Neural cell (in vitro differentiated cells): ENCODE data around the gene GAN. TPM values are rescaled to one million over a fixed set of nuclear protein-coding genes. Genes with fewer than 3 reads are reported as not detected.
"Not testable (repeated sequence)": the region's sequence is repeated elsewhere in the genome, so short reads cannot be mapped to it uniquely, and the experiment has no call there.

ENCODE experiments used
- H2AFZ ChIP-seq: fragments of 200-600, 300-800 bp; sonication (generic), shearing (Covaris generic); 2 replicates; pipeline ENCODE4 v1.6.0; 2014; ENCODE audit warnings: low read depth, mild to moderate bottlenecking, antibody characterized with exemption, low read length, moderate library complexity
- H3F3A ChIP-seq: fragments of 200-600 bp; shearing (Covaris generic); 2 replicates; pipeline ENCODE4 v1.6.1; 2016; ENCODE audit warnings: mild to moderate bottlenecking, moderate library complexity, mixed read lengths, antibody characterized with exemption, low read length; ENCODE audit not compliant: insufficient read depth, poor library complexity, severe bottlenecking
- H3K27ac ChIP-seq: fragments of 200-600, 300-800 bp; sonication (generic), shearing (Covaris generic); 2 replicates; pipeline ENCODE4 v1.5.1; 2014; ENCODE audit warnings: mild to moderate bottlenecking, low read length, moderate library complexity
- H3K27me3 ChIP-seq: fragments of 300-800, 200-600 bp; sonication (generic), shearing (Covaris generic); 2 replicates; pipeline ENCODE4 v1.6.0; 2014; ENCODE audit warnings: mild to moderate bottlenecking, low read depth, low read length, moderate library complexity; ENCODE audit not compliant: insufficient read depth
- H3K36me3 ChIP-seq: fragments of 300-800, 200-600 bp; sonication (generic), shearing (Covaris generic); 2 replicates; pipeline ENCODE4 v1.5.1; 2014; ENCODE audit warnings: mild to moderate bottlenecking, antibody characterized with exemption, low read length, moderate library complexity; ENCODE audit not compliant: insufficient read depth
- H3K4me2 ChIP-seq: fragments of 300-800, 200-600 bp; sonication (generic), shearing (Covaris generic); 2 replicates; pipeline ENCODE4 v1.6.0; 2014; ENCODE audit warnings: mild to moderate bottlenecking, low read length
- H3K4me3 ChIP-seq: fragments of 300-800, 200-600 bp; sonication (generic), shearing (Covaris generic); 2 replicates; pipeline ENCODE4 v1.5.1; 2014; ENCODE audit warnings: mild to moderate bottlenecking, low read length, moderate library complexity
- H3K79me2 ChIP-seq: fragments of 200-600 bp; shearing (Covaris generic); replicated peaks from 2 replicates; pipeline ENCODE4 v1.6.0; 2014; ENCODE audit warnings: mild to moderate bottlenecking, low read length, moderate library complexity; ENCODE audit not compliant: insufficient read depth
- H3K9ac ChIP-seq: fragments of 300-800, 200-600 bp; sonication (generic), shearing (Covaris generic); 2 replicates; pipeline ENCODE4 v1.6.1; 2016; ENCODE audit warnings: mild to moderate bottlenecking, low read length, mixed read lengths
- H3K9me2 ChIP-seq: fragments of 200-600 bp; shearing (Covaris generic); 2 replicates; pipeline ENCODE4 v1.6.1; 2016; ENCODE audit warnings: mild to moderate bottlenecking, low read length, mixed read lengths; ENCODE audit not compliant: insufficient read depth
- H3K9me3 ChIP-seq: fragments of 200-600, 300-800 bp; sonication (generic), shearing (Covaris generic); 2 replicates; pipeline ENCODE4 v1.6.1; 2016; ENCODE audit warnings: mild to moderate bottlenecking, mixed run types, low read length, moderate library complexity, mixed read lengths
- H4K20me1 ChIP-seq: fragments of 200-600 bp; shearing (Covaris generic); 2 replicates; pipeline ENCODE4 v1.6.1; 2016; ENCODE audit warnings: mild to moderate bottlenecking, mixed run types; ENCODE audit not compliant: insufficient read depth
- EP300 ChIP-seq: fragments of 450-650 bp; conservative IDR thresholded peaks from 2 replicates; pipeline ENCODE4 v1.6.1; 2014; ENCODE audit warnings: antibody characterized with exemption, mild to moderate bottlenecking, moderate library complexity; ENCODE audit not compliant: poor library complexity, severe bottlenecking
- EZH2 ChIP-seq: fragments of 200-600, 300-800 bp; shearing (Covaris generic), sonication (generic); IDR thresholded peaks from 2 replicates; pipeline ENCODE4 v1.6.1; 2014; ENCODE audit warnings: antibody characterized with exemption, low read length, borderline replicate concordance, mild to moderate bottlenecking; ENCODE audit not compliant: insufficient read depth, poor library complexity, severe bottlenecking
- MXI1 ChIP-seq: fragments of 450-650 bp; conservative IDR thresholded peaks from 2 replicates; pipeline ENCODE4 v1.6.1; 2014; ENCODE audit warnings: antibody characterized with exemption, mild to moderate bottlenecking; ENCODE audit not compliant: poor library complexity, severe bottlenecking
- POLR2AphosphoS5 ChIP-seq: IDR thresholded peaks from 2 replicates; pipeline ENCODE4 v1.6.1; 2012
- RAD21 ChIP-seq: fragments of 450-650 bp; conservative IDR thresholded peaks from 2 replicates; pipeline ENCODE4 v1.6.1; 2014; ENCODE audit warnings: antibody characterized with exemption, mild to moderate bottlenecking, moderate library complexity
- SMC3 ChIP-seq: fragments of 450-650 bp; conservative IDR thresholded peaks from 2 replicates; pipeline ENCODE4 v1.6.1; 2014; ENCODE audit warnings: antibody characterized with exemption, mild to moderate bottlenecking, moderate library complexity; ENCODE audit not compliant: poor library complexity
- TAF1 ChIP-seq: IDR thresholded peaks from 2 replicates; pipeline ENCODE4 v1.6.1; 2012; ENCODE audit warnings: low read depth
- polyA plus RNA-seq: library from polyadenylated mRNA; depleted of rRNA; stranded (reverse); fragments of >200 nt; gene quantifications from 2 replicates; pipeline ENCODE4 v1.2.3, GENCODE V29; 2014
- TF ChIP-seq, protein P1 (sequence below): fragments of 450-650 bp; IDR thresholded peaks from 2 replicates; pipeline ENCODE4 v1.5.1; 2014; ENCODE audit warnings: antibody characterized with exemption, mild to moderate bottlenecking, moderate library complexity; ENCODE audit not compliant: poor library complexity, severe bottlenecking
- TF ChIP-seq, protein P2 (sequence below): IDR thresholded peaks from 2 replicates; pipeline ENCODE4 v1.6.1; 2012; ENCODE audit warnings: borderline replicate concordance

GAN gene
- polyA plus RNA-seq, 1 donor from 2014 or later, result 9.1 TPM

GRCh38 chr16:81421536-81421935, 106.8 kb downstream of the GAN start:
- no peak overlapping the region for H3K4me2 ChIP-seq
- H3K9ac ChIP-seq, result no peak overlapping the region
- H3K36me3 ChIP-seq, result no peaks in the 10 kb centered on the region
- no peak overlapping the region for H3K27ac ChIP-seq
- H3K4me3 ChIP-seq, result no peak overlapping the region
- H3K27me3 ChIP-seq, result no peaks in the 10 kb centered on the region
- H3K9me3 ChIP-seq, result no peaks in the 10 kb centered on the region
- no peak overlapping the region for H2AFZ ChIP-seq
- H4K20me1 ChIP-seq, result no peaks in the 10 kb centered on the region
- H3F3A ChIP-seq, result no peaks in the 10 kb centered on the region
- no peak for TF ChIP-seq EP300
- TF ChIP-seq, protein P1, sequence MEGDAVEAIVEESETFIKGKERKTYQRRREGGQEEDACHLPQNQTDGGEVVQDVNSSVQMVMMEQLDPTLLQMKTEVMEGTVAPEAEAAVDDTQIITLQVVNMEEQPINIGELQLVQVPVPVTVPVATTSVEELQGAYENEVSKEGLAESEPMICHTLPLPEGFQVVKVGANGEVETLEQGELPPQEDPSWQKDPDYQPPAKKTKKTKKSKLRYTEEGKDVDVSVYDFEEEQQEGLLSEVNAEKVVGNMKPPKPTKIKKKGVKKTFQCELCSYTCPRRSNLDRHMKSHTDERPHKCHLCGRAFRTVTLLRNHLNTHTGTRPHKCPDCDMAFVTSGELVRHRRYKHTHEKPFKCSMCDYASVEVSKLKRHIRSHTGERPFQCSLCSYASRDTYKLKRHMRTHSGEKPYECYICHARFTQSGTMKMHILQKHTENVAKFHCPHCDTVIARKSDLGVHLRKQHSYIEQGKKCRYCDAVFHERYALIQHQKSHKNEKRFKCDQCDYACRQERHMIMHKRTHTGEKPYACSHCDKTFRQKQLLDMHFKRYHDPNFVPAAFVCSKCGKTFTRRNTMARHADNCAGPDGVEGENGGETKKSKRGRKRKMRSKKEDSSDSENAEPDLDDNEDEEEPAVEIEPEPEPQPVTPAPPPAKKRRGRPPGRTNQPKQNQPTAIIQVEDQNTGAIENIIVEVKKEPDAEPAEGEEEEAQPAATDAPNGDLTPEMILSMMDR, result no peak
- TF ChIP-seq SMC3, result no peak
- no peak for TF ChIP-seq RAD21
- TF ChIP-seq, protein P2, sequence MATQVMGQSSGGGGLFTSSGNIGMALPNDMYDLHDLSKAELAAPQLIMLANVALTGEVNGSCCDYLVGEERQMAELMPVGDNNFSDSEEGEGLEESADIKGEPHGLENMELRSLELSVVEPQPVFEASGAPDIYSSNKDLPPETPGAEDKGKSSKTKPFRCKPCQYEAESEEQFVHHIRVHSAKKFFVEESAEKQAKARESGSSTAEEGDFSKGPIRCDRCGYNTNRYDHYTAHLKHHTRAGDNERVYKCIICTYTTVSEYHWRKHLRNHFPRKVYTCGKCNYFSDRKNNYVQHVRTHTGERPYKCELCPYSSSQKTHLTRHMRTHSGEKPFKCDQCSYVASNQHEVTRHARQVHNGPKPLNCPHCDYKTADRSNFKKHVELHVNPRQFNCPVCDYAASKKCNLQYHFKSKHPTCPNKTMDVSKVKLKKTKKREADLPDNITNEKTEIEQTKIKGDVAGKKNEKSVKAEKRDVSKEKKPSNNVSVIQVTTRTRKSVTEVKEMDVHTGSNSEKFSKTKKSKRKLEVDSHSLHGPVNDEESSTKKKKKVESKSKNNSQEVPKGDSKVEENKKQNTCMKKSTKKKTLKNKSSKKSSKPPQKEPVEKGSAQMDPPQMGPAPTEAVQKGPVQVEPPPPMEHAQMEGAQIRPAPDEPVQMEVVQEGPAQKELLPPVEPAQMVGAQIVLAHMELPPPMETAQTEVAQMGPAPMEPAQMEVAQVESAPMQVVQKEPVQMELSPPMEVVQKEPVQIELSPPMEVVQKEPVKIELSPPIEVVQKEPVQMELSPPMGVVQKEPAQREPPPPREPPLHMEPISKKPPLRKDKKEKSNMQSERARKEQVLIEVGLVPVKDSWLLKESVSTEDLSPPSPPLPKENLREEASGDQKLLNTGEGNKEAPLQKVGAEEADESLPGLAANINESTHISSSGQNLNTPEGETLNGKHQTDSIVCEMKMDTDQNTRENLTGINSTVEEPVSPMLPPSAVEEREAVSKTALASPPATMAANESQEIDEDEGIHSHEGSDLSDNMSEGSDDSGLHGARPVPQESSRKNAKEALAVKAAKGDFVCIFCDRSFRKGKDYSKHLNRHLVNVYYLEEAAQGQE, result no peak
- TF ChIP-seq EZH2, result no peak
- no peak for TF ChIP-seq POLR2AphosphoS5
- TF ChIP-seq MXI1, result no peak
- no peak for TF ChIP-seq TAF1
- H3K9me2 ChIP-seq, result no peaks in the 10 kb centered on the region
- H3K79me2 ChIP-seq, result no peaks in the 10 kb centered on the region

DNA sequence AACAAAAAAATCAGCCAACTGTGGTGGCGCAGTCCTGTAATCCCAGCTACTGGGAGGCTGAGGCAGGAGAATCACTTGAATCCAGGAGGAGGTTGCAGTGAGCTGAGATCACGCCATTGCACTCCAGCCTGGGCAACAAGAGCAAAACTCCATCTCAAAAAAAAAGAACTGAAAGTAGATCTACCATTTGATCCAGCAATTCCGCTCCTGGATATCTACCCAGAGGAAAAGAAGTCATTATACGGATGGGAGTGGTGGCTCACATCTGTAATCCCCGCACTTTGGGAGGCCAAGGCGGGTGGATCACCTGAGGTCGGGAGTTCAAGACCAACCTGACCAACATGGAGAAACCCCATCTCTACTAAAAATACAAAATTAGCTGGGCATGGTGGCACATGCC, 107.4 kb downstream of the GAN start:
- not testable (repeated sequence) for H3K27ac ChIP-seq, H3K9me3 ChIP-seq, H3K4me2 ChIP-seq, H3K79me2 ChIP-seq, H3K4me3 ChIP-seq, H3K36me3 ChIP-seq, H3K9me2 ChIP-seq, H4K20me1 ChIP-seq, H2AFZ ChIP-seq, H3F3A ChIP-seq, H3K27me3 ChIP-seq, H3K9ac ChIP-seq

DNA sequence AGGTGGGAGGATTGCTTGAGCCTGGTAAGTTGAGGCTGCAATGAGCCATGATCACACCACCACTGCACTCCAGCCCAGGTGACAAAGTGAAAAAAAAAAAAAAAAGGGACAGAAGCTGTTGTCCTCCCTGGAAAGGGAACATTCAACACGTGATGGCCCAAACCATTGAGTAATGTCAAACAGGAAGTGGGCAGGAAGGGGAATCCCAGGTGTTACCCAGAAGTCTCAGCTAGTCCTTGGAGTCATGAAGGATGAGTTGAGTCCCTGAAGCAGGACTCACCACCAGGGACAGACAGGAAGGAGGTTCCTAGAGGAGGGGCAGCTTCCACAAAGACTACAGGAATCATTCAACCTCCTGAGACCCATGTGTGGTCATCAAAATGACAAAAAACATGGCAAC, 110.0 kb downstream of the GAN start:
- no peaks in the 10 kb centered on the region for H3K9me2 ChIP-seq
- H3K9me3 ChIP-seq, result no peaks in the 10 kb centered on the region
- H3K36me3 ChIP-seq, result no peaks in the 10 kb centered on the region
- H3K9ac ChIP-seq, result no peak overlapping the region
- no peak overlapping the region for H2AFZ ChIP-seq
- H3K79me2 ChIP-seq, result no peaks in the 10 kb centered on the region
- no peaks in the 10 kb centered on the region for H4K20me1 ChIP-seq
- H3K27me3 ChIP-seq, result no peaks in the 10 kb centered on the region
- no peak for TF ChIP-seq EP300
- TF ChIP-seq, protein P2, result no peak
- no peak for TF ChIP-seq POLR2AphosphoS5
- no peak for TF ChIP-seq RAD21
- TF ChIP-seq EZH2, result no peak
- TF ChIP-seq, protein P1, result no peak
- no peak overlapping the region for H3K4me3 ChIP-seq
- no peaks in the 10 kb centered on the region for H3F3A ChIP-seq
- H3K27ac ChIP-seq, result no peak overlapping the region
- no peak overlapping the region for H3K4me2 ChIP-seq
